Nucleus accumbens (tissue), 56 donors: ENCODE data around the gene VCX2.
"Not testable (repeated sequence)": the region's sequence is repeated elsewhere in the genome, so short reads cannot be mapped to it uniquely, and the experiment has no call there.

Source experiments
- DNase-seq, 56 donors: peaks; one replicate each; lab custom pipeline; 2025; lab: John Stamatoyannopoulos, UW

The VCX2 gene

GRCh38 chrX:8171169-8171568 lies at the start of gene VCX2:
TSS of gene VCX2 (minus strand) at chrX:8171267. CDS start at chrX:8170643, 624 bp downstream.
- DNase-seq, result not testable (repeated sequence)

DNA sequence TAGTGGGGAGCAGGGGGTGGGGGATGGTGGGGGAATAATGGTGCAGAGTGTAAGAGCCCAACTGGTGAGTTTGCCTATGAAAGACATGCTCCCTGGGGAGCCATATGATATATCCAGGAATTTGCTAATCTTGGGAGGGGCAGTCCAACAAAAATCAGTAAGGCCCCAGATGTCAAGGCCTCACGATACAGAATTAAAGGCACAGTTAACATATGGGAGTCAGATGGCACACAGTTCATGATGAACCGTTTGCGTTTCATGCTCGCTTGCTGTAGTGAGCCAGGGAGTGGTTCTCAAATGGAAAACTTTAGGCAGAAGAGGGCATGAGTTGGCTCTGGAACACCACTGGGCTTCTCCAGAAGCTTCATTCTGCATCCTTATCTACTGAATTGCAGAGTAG lies 33.9 kb upstream of the VCX2 start:
- DNase-seq, result no peak

- no peak for DNase-seq
Measured at GRCh38 chrX:8204169-8204935, 33.3 kb upstream of the VCX2 start.

DNA sequence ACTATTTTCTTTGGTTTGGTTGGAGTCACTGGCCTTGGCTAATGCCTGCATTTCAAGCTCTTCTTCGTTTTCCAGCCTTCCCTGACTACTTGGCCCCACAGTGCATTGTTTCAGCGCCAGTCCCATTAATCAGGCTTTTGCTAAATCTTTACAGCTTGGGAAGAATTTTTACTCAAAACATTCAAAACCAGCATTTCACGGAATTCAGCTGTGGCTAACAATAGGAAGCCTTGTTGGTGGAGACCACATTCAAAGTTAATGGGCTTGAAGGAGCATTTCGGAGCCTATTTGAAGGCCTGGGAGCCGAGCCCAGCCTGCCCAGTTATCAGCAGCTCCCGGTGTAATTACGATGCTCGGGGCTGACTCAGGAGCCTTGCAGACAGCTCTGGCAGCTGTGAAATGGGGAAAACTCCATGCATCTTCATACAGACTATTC lies 30.8 kb upstream of the VCX2 start:
- peak in 22 of 56 donors; percentile 0 to 53 (median 4) for DNase-seq

- no peak for DNase-seq
Measured at GRCh38 chrX:8196776-8197175, 25.7 kb upstream of the VCX2 start.

- DNase-seq, result no peak
Measured at GRCh38 chrX:8194216-8194615, 23.1 kb upstream of the VCX2 start.

- no peak for DNase-seq
Measured at GRCh38 chrX:8192276-8192675, 21.2 kb upstream of the VCX2 start.

- no peak for DNase-seq
Measured at GRCh38 chrX:8191022-8191421, 20.0 kb upstream of the VCX2 start.

- no peak for DNase-seq
Measured at GRCh38 chrX:8190341-8190830, 19.3 kb upstream of the VCX2 start.

DNA sequence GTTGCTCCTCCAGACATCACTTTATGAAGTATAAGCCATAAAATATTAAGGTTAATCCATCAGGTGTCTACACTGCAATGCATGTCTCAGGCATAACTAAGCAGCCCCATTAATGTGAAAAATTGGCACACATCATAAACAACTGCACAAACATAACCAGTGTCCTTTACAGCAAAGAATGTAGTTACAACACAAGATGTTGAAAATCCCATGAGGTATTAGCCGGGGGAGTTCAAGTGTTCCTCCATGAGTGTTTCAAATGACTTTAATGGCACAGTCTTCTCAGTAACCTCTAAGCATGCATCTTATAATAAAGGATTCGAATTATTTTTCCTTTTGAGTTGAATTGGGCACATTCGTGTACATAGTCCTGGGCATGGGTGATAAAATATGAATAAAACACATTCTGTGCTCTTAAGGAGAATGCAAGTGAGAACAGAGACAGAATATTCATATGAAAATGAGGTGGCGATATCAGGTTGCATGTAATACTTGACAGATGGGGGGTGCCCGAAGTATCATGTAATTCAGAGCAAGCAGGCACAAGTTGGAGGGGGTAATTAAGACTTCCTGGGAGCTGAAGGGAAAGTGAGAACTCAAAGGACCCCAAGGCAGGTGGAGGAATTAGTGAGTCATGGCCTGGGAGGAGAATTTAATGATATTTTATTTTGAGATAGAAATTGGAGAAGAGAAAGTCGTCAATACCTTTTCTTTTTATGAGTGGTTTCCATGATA lies 18.2 kb upstream of the VCX2 start:
- DNase-seq, result no peak

- no peak for DNase-seq
Measured at GRCh38 chrX:8183346-8183745, 12.3 kb upstream of the VCX2 start.

DNA sequence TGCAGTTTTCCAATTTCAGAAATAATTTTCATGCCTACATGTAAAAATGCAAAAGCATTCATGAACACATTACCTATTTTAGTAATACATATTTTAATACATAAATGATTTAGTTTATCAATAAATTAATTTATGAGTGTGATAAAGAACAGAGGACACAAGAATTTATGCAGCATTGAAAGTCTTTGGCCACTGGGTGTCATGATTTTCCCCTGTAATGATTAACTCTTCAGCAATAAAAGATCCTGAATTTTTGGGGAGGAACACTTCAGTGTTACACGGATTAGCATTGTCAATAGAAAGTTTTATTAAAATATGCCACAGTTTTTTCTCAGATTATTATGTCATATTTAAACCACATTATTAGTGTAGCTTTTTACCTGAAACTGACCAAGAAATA lies 8.6 kb upstream of the VCX2 start:
- no peak for DNase-seq

GRCh38 chrX:8154011-8154410 lies 17.1 kb downstream of the VCX2 start:
- not testable (repeated sequence) for DNase-seq

- no peak for DNase-seq
Measured at GRCh38 chrX:8147226-8147625, 23.8 kb downstream of the VCX2 start.

- DNase-seq, result no peak
Measured at GRCh38 chrX:8144925-8145324, 26.1 kb downstream of the VCX2 start.

- DNase-seq, result no peak
Measured at GRCh38 chrX:8141896-8142295, 29.2 kb downstream of the VCX2 start.

- DNase-seq, result no peak
Measured at GRCh38 chrX:8140986-8141744, 29.9 kb downstream of the VCX2 start.

- peak in 3 of 56 donors; percentile 0 to 23 (median 8) for DNase-seq
Measured at GRCh38 chrX:8139716-8140115, 31.4 kb downstream of the VCX2 start.

DNA sequence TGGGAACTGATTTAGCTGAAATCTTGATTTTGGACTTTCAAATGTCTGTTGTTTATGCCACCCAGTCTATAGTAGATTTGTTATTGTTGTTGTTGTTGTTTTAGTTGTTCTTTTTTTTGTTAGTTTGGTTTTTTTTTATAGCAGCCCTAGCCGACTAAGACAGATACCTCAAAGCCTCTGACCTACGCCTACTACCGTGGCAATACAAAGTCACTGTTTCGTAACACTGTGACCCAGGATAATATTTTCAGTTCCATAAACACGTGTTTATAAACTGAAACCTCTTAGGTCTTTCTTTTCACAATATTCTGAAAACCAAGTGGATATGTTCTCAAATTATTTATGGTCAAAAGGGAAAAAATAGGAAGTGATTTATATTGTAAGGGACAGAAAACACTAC lies 32.8 kb downstream of the VCX2 start:
- DNase-seq, result no peak

- no peak for DNase-seq
Measured at GRCh38 chrX:8126648-8127047, 44.4 kb downstream of the VCX2 start.

DNA sequence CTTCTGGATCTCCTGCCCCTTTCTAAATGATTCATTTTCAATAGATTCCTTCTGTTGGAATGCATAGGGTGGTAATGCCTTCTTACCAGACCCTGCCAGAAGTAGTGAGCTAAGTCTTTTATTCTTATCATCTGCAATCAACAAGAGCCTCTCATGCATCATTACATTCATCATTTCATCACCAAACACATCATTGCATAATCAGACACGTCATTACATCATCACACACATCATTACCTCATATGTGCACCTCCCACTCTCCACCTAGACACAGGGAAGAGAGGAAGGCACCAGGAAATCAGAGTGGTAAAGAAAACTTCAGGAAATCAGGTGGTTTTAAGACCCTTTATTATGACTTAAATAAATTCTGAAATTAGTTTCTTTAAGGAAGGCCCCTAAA lies 45.0 kb downstream of the VCX2 start:
- no peak for DNase-seq
